ENCODE results near the gene PLOD1. TPM values are rescaled to one million over a fixed set of nuclear protein-coding genes. Genes with fewer than 3 reads are reported as not detected.

Gene PLOD1
- polyA plus RNA-seq, 1 donor = 146 TPM

Other genes starting within 250 kb of the PLOD1 start
- 0.37 TPM for gene DRAXIN, start 243.0 kb upstream of the PLOD1 start, polyA plus RNA-seq (ENCODE audit: insufficient read length)
- gene AGTRAP, start 198.6 kb upstream of the PLOD1 start, polyA plus RNA-seq (ENCODE audit: insufficient read length) = 18.2 TPM
- 12.1 TPM for gene C1orf167, start 172.5 kb upstream of the PLOD1 start, polyA plus RNA-seq (ENCODE audit: insufficient read length)
- 38.7 TPM for gene MTHFR, start 128.8 kb upstream of the PLOD1 start, polyA plus RNA-seq (ENCODE audit: insufficient read length)
- 13.0 TPM for gene CLCN6, start 128.5 kb upstream of the PLOD1 start, polyA plus RNA-seq (ENCODE audit: insufficient read length)
- gene NPPA, start 86.9 kb upstream of the PLOD1 start, polyA plus RNA-seq (ENCODE audit: insufficient read length) = 2.1 TPM
- gene NPPB, start 75.8 kb upstream of the PLOD1 start, polyA plus RNA-seq (ENCODE audit: insufficient read length) = not detected
- gene KIAA2013, start 8.3 kb upstream of the PLOD1 start, polyA plus RNA-seq (ENCODE audit: insufficient read length) = 32.5 TPM
- gene MFN2, start 45.7 kb downstream of the PLOD1 start, polyA plus RNA-seq (ENCODE audit: insufficient read length) = 74.4 TPM
- gene MIIP, start 84.8 kb downstream of the PLOD1 start, polyA plus RNA-seq (ENCODE audit: insufficient read length) = 18.8 TPM
- gene TNFRSF8, start 128.6 kb downstream of the PLOD1 start, polyA plus RNA-seq (ENCODE audit: insufficient read length) = 0.22 TPM
- 11.8 TPM for gene TNFRSF1B, start 232.3 kb downstream of the PLOD1 start, polyA plus RNA-seq (ENCODE audit: insufficient read length)